Superior temporal gyrus (tissue), 1 donor: ENCODE measurements around the gene POLDIP3.
"Not testable (repeated sequence)": the region's sequence is repeated elsewhere in the genome, so short reads cannot be mapped to it uniquely, and the experiment has no call there.

ENCODE experiments used
- DNase-seq: peaks from one replicate; pipeline ENCODE4 v3.0.0-alpha.2; 2016; ENCODE audit errors: extremely low spot score

POLDIP3 gene

GRCh38 chr22:42586381-42586780, 28.3 kb downstream of the POLDIP3 start:
- no peak for DNase-seq

- no peak for DNase-seq
These were observed 29.6 kb downstream of the POLDIP3 start for GRCh38 chr22:42585096-42585495.

- DNase-seq, result no peak
These were observed 30.2 kb downstream of the POLDIP3 start for GRCh38 chr22:42584364-42584940.

GRCh38 chr22:42582987-42583386, 31.7 kb downstream of the POLDIP3 start:
- DNase-seq, result no peak

- peak; percentile 49 for DNase-seq
These were observed 32.6 kb downstream of the POLDIP3 start for GRCh38 chr22:42581762-42582716.

GRCh38 chr22:42581194-42581761, 33.4 kb downstream of the POLDIP3 start:
- not testable (repeated sequence) for DNase-seq

- not testable (repeated sequence) for DNase-seq
These were observed 34.6 kb downstream of the POLDIP3 start for GRCh38 chr22:42580040-42580439.

GRCh38 chr22:42577623-42578240, 37.0 kb downstream of the POLDIP3 start:
- no peak for DNase-seq

GRCh38 chr22:42577141-42577540, 37.5 kb downstream of the POLDIP3 start:
- not testable (repeated sequence) for DNase-seq

- not testable (repeated sequence) for DNase-seq
These were observed 38.6 kb downstream of the POLDIP3 start for GRCh38 chr22:42575996-42576574.

- DNase-seq, result not testable (repeated sequence)
These were observed 40.2 kb downstream of the POLDIP3 start for GRCh38 chr22:42574468-42574867.

GRCh38 chr22:42574046-42574445, 40.6 kb downstream of the POLDIP3 start:
- not testable (repeated sequence) for DNase-seq

GRCh38 chr22:42571068-42571467, 43.6 kb downstream of the POLDIP3 start:
- DNase-seq, result not testable (repeated sequence)

GRCh38 chr22:42570580-42570979, 44.1 kb downstream of the POLDIP3 start:
- not testable (repeated sequence) for DNase-seq

GRCh38 chr22:42567950-42568349, 46.7 kb downstream of the POLDIP3 start:
- not testable (repeated sequence) for DNase-seq

- DNase-seq, result no peak
These were observed 48.7 kb downstream of the POLDIP3 start for GRCh38 chr22:42565956-42566355.

- no peak for DNase-seq
These were observed 50.0 kb downstream of the POLDIP3 start for GRCh38 chr22:42564699-42565098.

GRCh38 chr22:42563943-42564342, 50.7 kb downstream of the POLDIP3 start:
- not testable (repeated sequence) for DNase-seq

GRCh38 chr22:42562684-42563083, 52.0 kb downstream of the POLDIP3 start:
- DNase-seq, result no peak

GRCh38 chr22:42562279-42562678, 52.4 kb downstream of the POLDIP3 start:
- DNase-seq, result no peak

- no peak for DNase-seq
These were observed 52.8 kb downstream of the POLDIP3 start for GRCh38 chr22:42561856-42562255.

GRCh38 chr22:42560781-42561180, 53.9 kb downstream of the POLDIP3 start:
- no peak for DNase-seq
